Upper lobe of left lung (tissue), 4 donors: ENCODE results near the gene VMAC.

Experiments
- EP300 ChIP-seq, 4 donors: sonication (generic); formaldehyde crosslinking; IDR thresholded peaks; one replicate each; pipeline ENCODE4 v1.5.1; 2017; ENCODE audit warnings: antibody characterized with exemption in 4 of 4, control low read depth in 2 of 4
- POLR2A ChIP-seq, 4 donors: fragments of 450-650 bp; IDR thresholded peaks; one replicate each; pipeline ENCODE4 v1.5.1; 2016 to 2017; ENCODE audit warnings: antibody characterized with exemption in 4 of 4, mild to moderate bottlenecking in 2 of 4
- POLR2AphosphoS5 ChIP-seq, 2 donors: sonication (generic); formaldehyde crosslinking; IDR thresholded peaks; one replicate each; pipeline ENCODE4 v1.5.1; 2017; ENCODE audit warnings: antibody characterized with exemption in 2 of 2
- TF ChIP-seq, protein P1 (sequence below), 6 experiments: fragments of 450-650 bp in 4 of 6; fragments of 200-600 bp in 2 of 6; sonication (generic) in 2 of 6; IDR thresholded peaks; one replicate each; pipeline ENCODE4 v1.5.1; 2016 to 2019; ENCODE audit warnings: antibody characterized with exemption in 6 of 6

GRCh38 chr19:5890099-5890498 lies 14.6 kb upstream of the VMAC start:
- TF ChIP-seq, protein P1, sequence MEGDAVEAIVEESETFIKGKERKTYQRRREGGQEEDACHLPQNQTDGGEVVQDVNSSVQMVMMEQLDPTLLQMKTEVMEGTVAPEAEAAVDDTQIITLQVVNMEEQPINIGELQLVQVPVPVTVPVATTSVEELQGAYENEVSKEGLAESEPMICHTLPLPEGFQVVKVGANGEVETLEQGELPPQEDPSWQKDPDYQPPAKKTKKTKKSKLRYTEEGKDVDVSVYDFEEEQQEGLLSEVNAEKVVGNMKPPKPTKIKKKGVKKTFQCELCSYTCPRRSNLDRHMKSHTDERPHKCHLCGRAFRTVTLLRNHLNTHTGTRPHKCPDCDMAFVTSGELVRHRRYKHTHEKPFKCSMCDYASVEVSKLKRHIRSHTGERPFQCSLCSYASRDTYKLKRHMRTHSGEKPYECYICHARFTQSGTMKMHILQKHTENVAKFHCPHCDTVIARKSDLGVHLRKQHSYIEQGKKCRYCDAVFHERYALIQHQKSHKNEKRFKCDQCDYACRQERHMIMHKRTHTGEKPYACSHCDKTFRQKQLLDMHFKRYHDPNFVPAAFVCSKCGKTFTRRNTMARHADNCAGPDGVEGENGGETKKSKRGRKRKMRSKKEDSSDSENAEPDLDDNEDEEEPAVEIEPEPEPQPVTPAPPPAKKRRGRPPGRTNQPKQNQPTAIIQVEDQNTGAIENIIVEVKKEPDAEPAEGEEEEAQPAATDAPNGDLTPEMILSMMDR (IDR thresholded peaks at IDR 0.05): no peak
- TF ChIP-seq POLR2A (IDR thresholded peaks at IDR 0.05) (no peak), POLR2AphosphoS5 (IDR thresholded peaks at IDR 0.05) (no peak), EP300 (IDR thresholded peaks at IDR 0.05) (no peak)
